Smooth muscle cell (in vitro differentiated cells): Measurements from ENCODE around the gene TOM1L2. TPM values are rescaled to one million over a fixed set of nuclear protein-coding genes. Genes with fewer than 3 reads are reported as not detected.

ENCODE experiments used
- DNase-seq: peaks from one replicate; lab custom pipeline; 2025; ENCODE audit not compliant: unreplicated experiment; lab: John Stamatoyannopoulos, UW
- H2AFZ ChIP-seq: fragments of 200-600 bp; sonication (generic); 2 replicates; pipeline ENCODE4 v1.6.0; 2016; ENCODE audit warnings: antibody characterized with exemption, low read depth, mild to moderate bottlenecking
- H3F3A ChIP-seq: fragments of 200-600 bp; sonication (generic); 2 replicates; pipeline ENCODE4 v1.6.0; 2017; ENCODE audit warnings: antibody characterized with exemption, low read depth
- H3K27ac ChIP-seq: fragments of 200-600 bp; sonication (generic); 2 replicates; pipeline ENCODE4 v1.5.1; 2016; ENCODE audit warnings: low read depth, mild to moderate bottlenecking
- H3K27me3 ChIP-seq: fragments of 200-600 bp; sonication (generic); 2 replicates; pipeline ENCODE4 v1.6.1; 2016; ENCODE audit warnings: low read depth, mild to moderate bottlenecking
- H3K36me3 ChIP-seq: fragments of 200-600 bp; sonication (generic); 2 replicates; pipeline ENCODE4 v1.5.1; 2016; ENCODE audit warnings: low read depth
- H3K4me1 ChIP-seq: fragments of 200-600 bp; sonication (generic); 2 replicates; pipeline ENCODE4 v1.5.1; 2016; ENCODE audit warnings: low read depth
- H3K4me2 ChIP-seq: fragments of 200-600 bp; sonication (generic); 2 replicates; pipeline ENCODE4 v1.6.0; 2016; ENCODE audit warnings: mild to moderate bottlenecking
- H3K4me3 ChIP-seq: fragments of 200-600 bp; sonication (generic); 2 replicates; pipeline ENCODE4 v1.5.1; 2016; ENCODE audit warnings: mild to moderate bottlenecking
- H3K79me2 ChIP-seq: fragments of 200-600 bp; sonication (generic); 2 replicates; pipeline ENCODE4 v1.6.0; 2016; ENCODE audit warnings: low read depth, mild to moderate bottlenecking
- H3K9ac ChIP-seq: fragments of 200-600 bp; sonication (generic); 2 replicates; pipeline ENCODE4 v1.6.0; 2016; ENCODE audit warnings: low read depth
- H3K9me3 ChIP-seq: fragments of 200-600 bp; sonication (generic); replicated peaks from 2 replicates; pipeline ENCODE4 v1.5.1; 2016; ENCODE audit warnings: low read depth
- H4K20me1 ChIP-seq: fragments of 200-600 bp; sonication (generic); 2 replicates; pipeline ENCODE4 v1.6.0; 2016; ENCODE audit warnings: low read depth
- WGBS: methylation state at CpG from one replicate; pipeline ENCODE4 v1.1.7; 2016; ENCODE audit warnings: low lambda C conversion rate; 5-methylcytosine and 5-hydroxymethylcytosine counted together
- polyA plus RNA-seq: library from polyadenylated mRNA; unstranded; fragments of >200 nt; fragmentation: Nextera tagmentation; extraction: Ambion mirVana; gene quantifications from 2 replicates; pipeline ENCODE4 v1.2.1, GENCODE V29; 2016
- total RNA-seq: library from RNA; depleted of rRNA; stranded (reverse); fragments of >200 nt; gene quantifications from 2 replicates; pipeline ENCODE4 v1.2.3, GENCODE V29; 2014
- TF ChIP-seq, protein P1 (sequence below): fragments of 200-600 bp; sonication (generic); IDR thresholded peaks from 2 replicates; pipeline ENCODE4 v1.5.1; 2017; ENCODE audit warnings: borderline replicate concordance, mild to moderate bottlenecking, antibody characterized with exemption; ENCODE audit not compliant: insufficient read depth, poor library complexity, severe bottlenecking

The TOM1L2 gene
- total and polyA plus RNA-seq, 2 experiments from 2014 or later = 20.3 to 27.0 TPM

GRCh38 chr17:17989618-17990017 lies 17.4 kb upstream of the TOM1L2 start:
- 91% methylated on average over 10 of the region's 10 CpGs for whole genome bisulfite sequencing
- no peaks in the 10 kb centered on the region for H3K9me3 ChIP-seq

GRCh38 chr17:17989081-17989480 lies 16.9 kb upstream of the TOM1L2 start:
- H3K79me2 ChIP-seq = no peaks in the 10 kb centered on the region
- H3K4me3 ChIP-seq = no peak overlapping the region
- 94% methylated on average over 9 of the region's 9 CpGs for WGBS
- H3K27ac ChIP-seq = no peak overlapping the region
- no peaks in the 10 kb centered on the region for H4K20me1 ChIP-seq
- TF ChIP-seq, protein P1, sequence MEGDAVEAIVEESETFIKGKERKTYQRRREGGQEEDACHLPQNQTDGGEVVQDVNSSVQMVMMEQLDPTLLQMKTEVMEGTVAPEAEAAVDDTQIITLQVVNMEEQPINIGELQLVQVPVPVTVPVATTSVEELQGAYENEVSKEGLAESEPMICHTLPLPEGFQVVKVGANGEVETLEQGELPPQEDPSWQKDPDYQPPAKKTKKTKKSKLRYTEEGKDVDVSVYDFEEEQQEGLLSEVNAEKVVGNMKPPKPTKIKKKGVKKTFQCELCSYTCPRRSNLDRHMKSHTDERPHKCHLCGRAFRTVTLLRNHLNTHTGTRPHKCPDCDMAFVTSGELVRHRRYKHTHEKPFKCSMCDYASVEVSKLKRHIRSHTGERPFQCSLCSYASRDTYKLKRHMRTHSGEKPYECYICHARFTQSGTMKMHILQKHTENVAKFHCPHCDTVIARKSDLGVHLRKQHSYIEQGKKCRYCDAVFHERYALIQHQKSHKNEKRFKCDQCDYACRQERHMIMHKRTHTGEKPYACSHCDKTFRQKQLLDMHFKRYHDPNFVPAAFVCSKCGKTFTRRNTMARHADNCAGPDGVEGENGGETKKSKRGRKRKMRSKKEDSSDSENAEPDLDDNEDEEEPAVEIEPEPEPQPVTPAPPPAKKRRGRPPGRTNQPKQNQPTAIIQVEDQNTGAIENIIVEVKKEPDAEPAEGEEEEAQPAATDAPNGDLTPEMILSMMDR = no peak
- H3K4me2 ChIP-seq = no peak overlapping the region
- H3K36me3 ChIP-seq = no peaks in the 10 kb centered on the region
- no peaks in the 10 kb centered on the region for H3K4me1 ChIP-seq
- no peak overlapping the region for H3K9ac ChIP-seq
- H3K9me3 ChIP-seq = no peaks in the 10 kb centered on the region
- DNase-seq = no peak
- no peak overlapping the region for H2AFZ ChIP-seq
- H3K27me3 ChIP-seq = no peaks in the 10 kb centered on the region
- H3F3A ChIP-seq = no peaks in the 10 kb centered on the region

More at GRCh38 chr17:17989618-17990017, 17.4 kb upstream of the TOM1L2 start:
- Histone ChIP-seq H3K4me1 (no peaks in the 10 kb centered on the region), H3K9ac (no peak overlapping the region), H4K20me1 (no peaks in the 10 kb centered on the region), H3F3A (no peaks in the 10 kb centered on the region), H3K4me2 (no peak overlapping the region), H3K36me3 (no peaks in the 10 kb centered on the region), H2AFZ (no peak overlapping the region), H3K27ac (no peak overlapping the region), H3K4me3 (no peak overlapping the region), H3K79me2 (no peaks in the 10 kb centered on the region), H3K27me3 (no peaks in the 10 kb centered on the region)
- DNase-seq = no peak
- TF ChIP-seq, protein P1 = no peak

- Histone ChIP-seq H3K27me3 (no peaks in the 10 kb centered on the region), H3K4me1 (no peaks in the 10 kb centered on the region), H3K36me3 (no peaks in the 10 kb centered on the region), H2AFZ (no peak overlapping the region), H3F3A (no peaks in the 10 kb centered on the region), H3K27ac (no peak overlapping the region), H3K4me2 (no peak overlapping the region), H3K79me2 (no peaks in the 10 kb centered on the region), H3K9me3 (no peaks in the 10 kb centered on the region), H4K20me1 (no peaks in the 10 kb centered on the region), H3K9ac (no peak overlapping the region), H3K4me3 (no peak overlapping the region)
- TF ChIP-seq, protein P1 = no peak
- WGBS = 82% methylated on average over 7 of the region's 7 CpGs
- no peak for DNase-seq
Observed at GRCh38 chr17:17988427-17988945, 16.3 kb upstream of the TOM1L2 start.

DNA sequence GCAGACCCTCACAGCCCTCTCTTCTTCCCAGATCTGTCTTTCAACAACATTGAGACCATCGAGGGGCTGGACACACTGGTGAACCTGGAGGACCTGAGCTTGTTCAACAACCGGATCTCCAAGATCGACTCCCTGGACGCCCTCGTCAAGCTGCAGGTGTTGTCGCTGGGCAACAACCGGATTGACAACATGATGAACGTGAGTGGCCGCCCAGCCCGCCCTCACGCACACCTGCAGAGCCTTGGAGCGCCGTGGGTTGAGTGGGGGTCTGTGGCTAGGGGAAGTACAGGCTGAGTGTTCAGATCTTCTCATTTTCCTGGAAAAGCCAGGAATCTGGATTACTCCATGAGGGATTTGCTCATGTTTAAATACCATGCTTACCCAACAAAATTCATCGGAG lies 15.7 kb upstream of the TOM1L2 start:
- no peak overlapping the region for H2AFZ ChIP-seq
- no peak overlapping the region for H3K27ac ChIP-seq
- no peak overlapping the region for H3K9ac ChIP-seq
- H3K79me2 ChIP-seq = no peaks in the 10 kb centered on the region
- no peaks in the 10 kb centered on the region for H3K9me3 ChIP-seq
- H4K20me1 ChIP-seq = no peaks in the 10 kb centered on the region
- no peaks in the 10 kb centered on the region for H3K36me3 ChIP-seq
- no peak overlapping the region for H3K4me3 ChIP-seq
- no peak overlapping the region for H3K4me2 ChIP-seq
- no peak for DNase-seq
- TF ChIP-seq, protein P1 = no peak
- no peaks in the 10 kb centered on the region for H3K27me3 ChIP-seq
- H3F3A ChIP-seq = no peaks in the 10 kb centered on the region
- no peaks in the 10 kb centered on the region for H3K4me1 ChIP-seq
- WGBS = 83% methylated on average over 14 of the region's 14 CpGs
